Smooth muscle cell (in vitro differentiated cells): Measurements from ENCODE around the gene HDGFL2. TPM values are rescaled to one million over a fixed set of nuclear protein-coding genes. Genes with fewer than 3 reads are reported as not detected.

ENCODE experiments used
- DNase-seq: peaks from one replicate; lab custom pipeline; 2025; ENCODE audit not compliant: unreplicated experiment; lab: John Stamatoyannopoulos, UW
- H2AFZ ChIP-seq: fragments of 200-600 bp; sonication (generic); 2 replicates; pipeline ENCODE4 v1.6.0; 2016; ENCODE audit warnings: antibody characterized with exemption, low read depth, mild to moderate bottlenecking
- H3F3A ChIP-seq: fragments of 200-600 bp; sonication (generic); 2 replicates; pipeline ENCODE4 v1.6.0; 2017; ENCODE audit warnings: antibody characterized with exemption, low read depth
- H3K27ac ChIP-seq: fragments of 200-600 bp; sonication (generic); 2 replicates; pipeline ENCODE4 v1.5.1; 2016; ENCODE audit warnings: low read depth, mild to moderate bottlenecking
- H3K27me3 ChIP-seq: fragments of 200-600 bp; sonication (generic); 2 replicates; pipeline ENCODE4 v1.6.1; 2016; ENCODE audit warnings: low read depth, mild to moderate bottlenecking
- H3K36me3 ChIP-seq: fragments of 200-600 bp; sonication (generic); 2 replicates; pipeline ENCODE4 v1.5.1; 2016; ENCODE audit warnings: low read depth
- H3K4me1 ChIP-seq: fragments of 200-600 bp; sonication (generic); 2 replicates; pipeline ENCODE4 v1.5.1; 2016; ENCODE audit warnings: low read depth
- H3K4me2 ChIP-seq: fragments of 200-600 bp; sonication (generic); 2 replicates; pipeline ENCODE4 v1.6.0; 2016; ENCODE audit warnings: mild to moderate bottlenecking
- H3K4me3 ChIP-seq: fragments of 200-600 bp; sonication (generic); 2 replicates; pipeline ENCODE4 v1.5.1; 2016; ENCODE audit warnings: mild to moderate bottlenecking
- H3K79me2 ChIP-seq: fragments of 200-600 bp; sonication (generic); 2 replicates; pipeline ENCODE4 v1.6.0; 2016; ENCODE audit warnings: low read depth, mild to moderate bottlenecking
- H3K9ac ChIP-seq: fragments of 200-600 bp; sonication (generic); 2 replicates; pipeline ENCODE4 v1.6.0; 2016; ENCODE audit warnings: low read depth
- H3K9me3 ChIP-seq: fragments of 200-600 bp; sonication (generic); replicated peaks from 2 replicates; pipeline ENCODE4 v1.5.1; 2016; ENCODE audit warnings: low read depth
- H4K20me1 ChIP-seq: fragments of 200-600 bp; sonication (generic); 2 replicates; pipeline ENCODE4 v1.6.0; 2016; ENCODE audit warnings: low read depth
- WGBS: methylation state at CpG from one replicate; pipeline ENCODE4 v1.1.7; 2016; ENCODE audit warnings: low lambda C conversion rate; 5-methylcytosine and 5-hydroxymethylcytosine counted together
- polyA plus RNA-seq: library from polyadenylated mRNA; unstranded; fragments of >200 nt; fragmentation: Nextera tagmentation; extraction: Ambion mirVana; gene quantifications from 2 replicates; pipeline ENCODE4 v1.2.1, GENCODE V29; 2016
- total RNA-seq: library from RNA; depleted of rRNA; stranded (reverse); fragments of >200 nt; gene quantifications from 2 replicates; pipeline ENCODE4 v1.2.3, GENCODE V29; 2014
- TF ChIP-seq, protein P1 (sequence below): fragments of 200-600 bp; sonication (generic); IDR thresholded peaks from 2 replicates; pipeline ENCODE4 v1.5.1; 2017; ENCODE audit warnings: borderline replicate concordance, mild to moderate bottlenecking, antibody characterized with exemption; ENCODE audit not compliant: insufficient read depth, poor library complexity, severe bottlenecking

HDGFL2 gene
- total and polyA plus RNA-seq, 2 experiments from 2014 or later: 27.9 to 94.1 TPM

DNA sequence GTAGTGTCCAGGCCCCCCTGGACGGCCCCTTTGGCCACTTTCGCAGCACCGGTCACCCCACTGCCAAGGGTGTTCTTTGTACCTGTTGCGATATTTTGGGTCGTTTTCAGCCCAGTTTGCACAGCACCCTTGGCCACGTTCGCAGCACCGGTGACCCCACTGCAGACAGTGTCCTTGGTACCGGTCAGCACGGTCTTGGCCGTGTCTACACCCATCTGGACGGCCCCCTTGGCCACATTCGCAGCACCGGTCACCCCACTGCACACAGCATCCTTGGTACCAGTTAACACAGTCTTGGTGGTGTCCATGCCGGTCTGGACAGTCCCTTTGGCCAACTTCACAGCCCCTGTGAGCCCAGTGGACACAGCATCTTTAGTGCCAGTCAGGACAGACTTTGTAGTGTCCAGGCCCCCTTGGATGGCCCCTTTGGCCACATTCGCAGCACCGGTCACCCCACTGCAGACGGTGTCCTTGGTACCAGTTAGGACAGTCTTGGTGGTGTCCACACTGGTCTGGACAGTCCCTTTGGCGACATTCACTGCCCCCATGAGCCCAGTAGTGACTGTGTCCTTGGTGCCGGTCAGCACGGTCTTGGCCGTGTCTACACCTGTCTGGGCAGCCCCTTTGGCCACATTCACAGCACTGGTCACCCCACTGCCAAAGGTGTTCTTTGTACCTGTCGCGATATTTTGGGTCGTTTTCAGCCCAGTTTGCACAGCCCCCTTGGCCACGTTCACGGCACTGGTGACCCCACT is 39.4 kb downstream of the HDGFL2 start:
- Histone ChIP-seq H2AFZ (no peak overlapping the region), H3K4me2 (no peak overlapping the region), H3K4me3 (no peak overlapping the region), H4K20me1 (no peaks in the 10 kb centered on the region), H3K36me3 (no peaks in the 10 kb centered on the region), H3K79me2 (no peaks in the 10 kb centered on the region), H3K9ac (no peak overlapping the region), H3K27me3 (no peaks in the 10 kb centered on the region), H3K27ac (no peak overlapping the region), H3K4me1 (no peaks in the 10 kb centered on the region), H3K9me3 (no peaks in the 10 kb centered on the region), H3F3A (peaks cover 6% of the 10 kb centered on the region)
- TF ChIP-seq, protein P1, sequence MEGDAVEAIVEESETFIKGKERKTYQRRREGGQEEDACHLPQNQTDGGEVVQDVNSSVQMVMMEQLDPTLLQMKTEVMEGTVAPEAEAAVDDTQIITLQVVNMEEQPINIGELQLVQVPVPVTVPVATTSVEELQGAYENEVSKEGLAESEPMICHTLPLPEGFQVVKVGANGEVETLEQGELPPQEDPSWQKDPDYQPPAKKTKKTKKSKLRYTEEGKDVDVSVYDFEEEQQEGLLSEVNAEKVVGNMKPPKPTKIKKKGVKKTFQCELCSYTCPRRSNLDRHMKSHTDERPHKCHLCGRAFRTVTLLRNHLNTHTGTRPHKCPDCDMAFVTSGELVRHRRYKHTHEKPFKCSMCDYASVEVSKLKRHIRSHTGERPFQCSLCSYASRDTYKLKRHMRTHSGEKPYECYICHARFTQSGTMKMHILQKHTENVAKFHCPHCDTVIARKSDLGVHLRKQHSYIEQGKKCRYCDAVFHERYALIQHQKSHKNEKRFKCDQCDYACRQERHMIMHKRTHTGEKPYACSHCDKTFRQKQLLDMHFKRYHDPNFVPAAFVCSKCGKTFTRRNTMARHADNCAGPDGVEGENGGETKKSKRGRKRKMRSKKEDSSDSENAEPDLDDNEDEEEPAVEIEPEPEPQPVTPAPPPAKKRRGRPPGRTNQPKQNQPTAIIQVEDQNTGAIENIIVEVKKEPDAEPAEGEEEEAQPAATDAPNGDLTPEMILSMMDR: no peak
- no peak for DNase-seq
- WGBS: 89% methylated on average over 27 of the region's 27 CpGs

DNA sequence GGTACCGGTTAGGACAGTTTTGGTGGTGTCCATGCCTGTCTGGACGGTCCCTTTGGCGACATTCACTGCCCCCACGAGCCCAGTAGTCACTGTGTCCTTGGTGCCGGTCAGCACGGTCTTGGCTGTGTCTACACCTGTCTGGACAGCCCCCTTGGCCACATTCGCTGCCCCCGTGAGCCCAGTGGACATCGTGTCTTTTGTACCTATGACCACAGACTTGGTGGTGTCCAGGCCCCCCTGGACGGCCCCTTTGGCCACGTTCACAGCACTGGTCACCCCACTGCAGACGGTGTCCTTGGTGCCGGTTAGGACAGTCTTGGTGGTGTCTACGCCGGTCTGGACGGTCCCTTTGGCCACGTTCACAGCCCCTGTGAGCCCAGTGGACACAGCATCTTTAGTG is 40.0 kb downstream of the HDGFL2 start:
- Histone ChIP-seq H3K4me1 (no peaks in the 10 kb centered on the region), H3F3A (peaks cover under 1% of the 10 kb centered on the region), H3K36me3 (no peaks in the 10 kb centered on the region), H3K4me2 (no peak overlapping the region), H3K27ac (no peak overlapping the region), H3K9ac (no peak overlapping the region), H2AFZ (no peak overlapping the region), H3K27me3 (no peaks in the 10 kb centered on the region), H3K9me3 (no peaks in the 10 kb centered on the region), H3K79me2 (no peaks in the 10 kb centered on the region), H3K4me3 (no peak overlapping the region), H4K20me1 (no peaks in the 10 kb centered on the region)
- TF ChIP-seq, protein P1: no peak
- DNase-seq: no peak
- 96% methylated on average over 17 of the region's 17 CpGs for WGBS

DNA sequence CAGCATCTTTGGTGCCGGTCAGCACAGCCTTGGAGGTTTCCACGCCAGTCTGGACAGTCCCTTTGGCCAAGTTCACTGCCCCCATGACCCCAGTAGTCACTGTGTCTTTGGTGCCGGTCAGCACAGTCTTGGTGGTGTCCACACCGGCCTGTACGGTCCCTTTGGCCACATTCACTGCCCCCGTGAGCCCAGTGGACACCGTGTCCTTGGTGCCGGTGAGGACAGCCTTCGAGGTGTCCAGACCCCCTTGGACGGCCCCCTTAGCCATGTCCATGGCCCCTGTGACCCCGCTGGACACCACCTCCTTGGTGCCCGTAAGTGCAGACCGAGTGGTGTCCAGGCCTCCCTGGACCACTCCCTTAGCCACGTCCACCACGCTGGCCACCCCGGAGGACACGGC is 41.2 kb downstream of the HDGFL2 start:
- H4K20me1 ChIP-seq: no peaks in the 10 kb centered on the region
- no peaks in the 10 kb centered on the region for H3K9me3 ChIP-seq
- no peaks in the 10 kb centered on the region for H3K27me3 ChIP-seq
- no peak overlapping the region for H3K9ac ChIP-seq
- DNase-seq: no peak
- H3F3A ChIP-seq: no peaks in the 10 kb centered on the region
- H2AFZ ChIP-seq: no peak overlapping the region
- no peaks in the 10 kb centered on the region for H3K79me2 ChIP-seq
- TF ChIP-seq, protein P1: no peak
- no peaks in the 10 kb centered on the region for H3K36me3 ChIP-seq
- no peak overlapping the region for H3K4me2 ChIP-seq
- no peak overlapping the region for H3K27ac ChIP-seq
- no peaks in the 10 kb centered on the region for H3K4me1 ChIP-seq
- 92% methylated on average over 17 of the region's 17 CpGs for WGBS
- H3K4me3 ChIP-seq: no peak overlapping the region

DNA sequence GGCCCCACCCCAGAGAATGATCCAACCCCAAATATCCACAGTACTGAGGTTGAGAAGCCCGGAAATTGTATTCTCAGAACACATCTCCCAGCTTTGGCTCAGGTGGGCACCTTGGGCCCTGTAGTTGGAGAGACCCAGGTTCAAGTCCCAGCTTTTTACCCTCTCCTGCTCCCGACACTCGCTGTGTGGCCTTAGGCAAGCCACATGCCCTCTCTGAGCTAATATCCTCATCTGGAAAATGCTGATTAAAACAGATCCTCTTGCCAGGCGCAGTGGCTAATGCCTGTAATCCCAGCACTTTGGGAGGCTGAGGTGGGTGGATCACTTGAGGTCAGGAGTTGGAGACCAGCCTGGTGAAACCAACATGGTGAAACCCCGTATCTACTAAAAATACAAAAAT is 43.6 kb downstream of the HDGFL2 start:
- no peaks in the 10 kb centered on the region for H3K27me3 ChIP-seq
- H3K4me2 ChIP-seq: no peak overlapping the region
- no peaks in the 10 kb centered on the region for H3K36me3 ChIP-seq
- 88% methylated on average over 5 of the region's 5 CpGs for WGBS
- no peak overlapping the region for H3K4me3 ChIP-seq
- TF ChIP-seq, protein P1: no peak
- no peak overlapping the region for H3K27ac ChIP-seq
- H4K20me1 ChIP-seq: no peaks in the 10 kb centered on the region
- no peak for DNase-seq
- no peaks in the 10 kb centered on the region for H3K4me1 ChIP-seq
- no peaks in the 10 kb centered on the region for H3K9me3 ChIP-seq
- H3K9ac ChIP-seq: no peak overlapping the region
- H2AFZ ChIP-seq: no peak overlapping the region
- H3K79me2 ChIP-seq: no peaks in the 10 kb centered on the region
- H3F3A ChIP-seq: no peaks in the 10 kb centered on the region
